Activated T-helper 1 cell treated with Interleukin-2 at 50 U/mL for 16 hours (primary cell): ENCODE results near the gene SRSF12.
"Not testable (repeated sequence)": the region's sequence is repeated elsewhere in the genome, so short reads cannot be mapped to it uniquely, and the experiment has no call there.

Source experiments
- DNase-seq: peaks from one replicate; pipeline ENCODE4 v3.0.0-alpha.2; 2020; ENCODE audit warnings: low read depth

Gene SRSF12

GRCh38 chr6:89071036-89071435, 46.8 kb downstream of the SRSF12 start:
- DNase-seq: no peak

- no peak for DNase-seq
Measured at GRCh38 chr6:89069536-89070163, 48.2 kb downstream of the SRSF12 start.

- no peak for DNase-seq
Measured at GRCh38 chr6:89068695-89069094, 49.2 kb downstream of the SRSF12 start.

- no peak for DNase-seq
Measured at GRCh38 chr6:89067796-89068195, 50.1 kb downstream of the SRSF12 start.

- no peak for DNase-seq
Measured at GRCh38 chr6:89066940-89067646, 50.8 kb downstream of the SRSF12 start.

GRCh38 chr6:89066121-89066520, 51.8 kb downstream of the SRSF12 start:
- DNase-seq: not testable (repeated sequence)

GRCh38 chr6:89064931-89065330, 52.9 kb downstream of the SRSF12 start:
- not testable (repeated sequence) for DNase-seq

GRCh38 chr6:89063881-89064280, 54.0 kb downstream of the SRSF12 start:
- no peak for DNase-seq

- no peak for DNase-seq
Measured at GRCh38 chr6:89059227-89059626, 58.6 kb downstream of the SRSF12 start.

GRCh38 chr6:89058627-89059026, 59.2 kb downstream of the SRSF12 start:
- DNase-seq: no peak

GRCh38 chr6:89057759-89058158, 60.1 kb downstream of the SRSF12 start:
- DNase-seq: no peak

GRCh38 chr6:89054208-89054607, 63.7 kb downstream of the SRSF12 start:
- DNase-seq: no peak

- DNase-seq: no peak
Measured at GRCh38 chr6:89051676-89052075, 66.2 kb downstream of the SRSF12 start.

- DNase-seq: no peak
Measured at GRCh38 chr6:89050697-89051096, 67.2 kb downstream of the SRSF12 start.

GRCh38 chr6:89050155-89050554, 67.7 kb downstream of the SRSF12 start:
- DNase-seq: no peak

- DNase-seq: no peak
Measured at GRCh38 chr6:89048985-89049384, 68.9 kb downstream of the SRSF12 start.

GRCh38 chr6:89048288-89048923, 69.5 kb downstream of the SRSF12 start:
- no peak for DNase-seq

- DNase-seq: no peak
Measured at GRCh38 chr6:89047473-89047872, 70.4 kb downstream of the SRSF12 start.
